Lower leg skin (tissue), 4 donors: ENCODE measurements around the gene RAPGEF4. TPM values are rescaled to one million over a fixed set of nuclear protein-coding genes. Genes with fewer than 3 reads are reported as not detected.

Source experiments
- DNase-seq, 2 donors: peaks; one replicate each; pipeline ENCODE4 v3.0.0-alpha.2; 2019; ENCODE audit warnings: low spot score in 2 of 2
- H3K4me3 ChIP-seq: fragments of 200-600 bp; sonication (generic); 2 replicates; pipeline ENCODE4 v1.5.1; 2017; ENCODE audit warnings: mild to moderate bottlenecking, low read depth; ENCODE audit not compliant: poor library complexity, severe bottlenecking
- CTCF ChIP-seq, 3 donors: fragments of 450-650 bp; IDR thresholded peaks; one replicate each; pipeline ENCODE4 v1.5.1; 2016; ENCODE audit warnings: antibody characterized with exemption in 3 of 3, mild to moderate bottlenecking in 3 of 3, moderate library complexity in 2 of 3
- POLR2A ChIP-seq, 2 donors: fragments of 450-650 bp; IDR thresholded peaks; one replicate each; pipeline ENCODE4 v1.6.1; 2016 to 2017; ENCODE audit warnings: antibody characterized with exemption in 2 of 2, mild to moderate bottlenecking in 1 of 2, moderate library complexity in 1 of 2
- WGBS, 2 donors: methylation state at CpG; one replicate each; pipeline ENCODE4 v1.1.5; 2018; 5-methylcytosine and 5-hydroxymethylcytosine counted together
- intact Hi-C: fragments of 100-400 bp; cut with DNase I; formaldehyde crosslinking; loops from one replicate; pipeline ENCODE4 v1.15.0; 2023; ENCODE audit warnings: low total_unique reads
- total RNA-seq, 4 donors: library from RNA; depleted of rRNA; stranded (reverse); fragments of >200 nt; gene quantifications; one replicate each; pipeline ENCODE4 v1.1.0, GENCODE V29; 2016

The RAPGEF4 gene
- total RNA-seq, 4 donors from 2014 or later = 15.5 to 25.8 (median 25.0) TPM

- H3K4me3 ChIP-seq = no peak overlapping the region
- 84 to 87% methylated on average over 3 of the region's 3 CpGs for WGBS, 2 donors
- no peak for DNase-seq
- TF ChIP-seq POLR2A (IDR thresholded peaks at IDR 0.05) (no peak), CTCF (IDR thresholded peaks at IDR 0.05) (no peak)
- intact Hi-C loops = no loop called here
Measured at GRCh38 chr2:172947461-172948153, 212.0 kb downstream of the RAPGEF4 start.

- intact Hi-C loops = no loop called here
- no peak for TF ChIP-seq CTCF (IDR thresholded peaks at IDR 0.05)
- TF ChIP-seq POLR2A (IDR thresholded peaks at IDR 0.05) = no peak
- H3K4me3 ChIP-seq = no peak overlapping the region
- no peak for DNase-seq
Measured at GRCh38 chr2:172949522-172949921, 213.9 kb downstream of the RAPGEF4 start.

- no peak overlapping the region for H3K4me3 ChIP-seq
- DNase-seq = no peak
- TF ChIP-seq POLR2A (IDR thresholded peaks at IDR 0.05) = no peak
- intact Hi-C loops = no loop called here
Measured at GRCh38 chr2:172950565-172950964, 214.9 kb downstream of the RAPGEF4 start.

- no peak for DNase-seq
- TF ChIP-seq POLR2A (IDR thresholded peaks at IDR 0.05) (no peak), CTCF (IDR thresholded peaks at IDR 0.05) (no peak)
- intact Hi-C loops = no loop called here
- WGBS, 2 donors = 68 to 77% methylated on average over 2 of the region's 2 CpGs
- H3K4me3 ChIP-seq = no peak overlapping the region
Measured at GRCh38 chr2:172951554-172951953, 215.9 kb downstream of the RAPGEF4 start.

- intact Hi-C loops = no loop called here
- TF ChIP-seq POLR2A (IDR thresholded peaks at IDR 0.05) (no peak), CTCF (IDR thresholded peaks at IDR 0.05) (no peak)
- 61 to 75% methylated on average over 1 of the region's 1 CpG for WGBS, 2 donors
- H3K4me3 ChIP-seq = no peak overlapping the region
- DNase-seq = no peak
Measured at GRCh38 chr2:172953411-172953810, 217.8 kb downstream of the RAPGEF4 start.

GRCh38 chr2:172953970-172954852 lies 218.6 kb downstream of the RAPGEF4 start:
- TF ChIP-seq CTCF (IDR thresholded peaks at IDR 0.05) = no peak
- TF ChIP-seq POLR2A (IDR thresholded peaks at IDR 0.05) = no peak
- DNase-seq = no peak
- 44 to 59% methylated on average over 5 of the region's 5 CpGs for WGBS, 2 donors
- intact Hi-C loops = no loop called here
- no peak overlapping the region for H3K4me3 ChIP-seq
